ENCODE data around the gene NUDT16L1. TPM values are rescaled to one million over a fixed set of nuclear protein-coding genes. Genes with fewer than 3 reads are reported as not detected.

The NUDT16L1 gene
- total RNA-seq, 2 donors from 2014 or later = 43.0 to 43.8 TPM

- intact Hi-C loops (cut with DNase I, micrococcal nuclease) = no loop called here
- DNase-seq (peak; percentile 80), ATAC-seq (peak; percentile 89)
These were observed 7.8 kb downstream of the NUDT16L1 start for GRCh38 chr16:4700997-4701743.

DNA sequence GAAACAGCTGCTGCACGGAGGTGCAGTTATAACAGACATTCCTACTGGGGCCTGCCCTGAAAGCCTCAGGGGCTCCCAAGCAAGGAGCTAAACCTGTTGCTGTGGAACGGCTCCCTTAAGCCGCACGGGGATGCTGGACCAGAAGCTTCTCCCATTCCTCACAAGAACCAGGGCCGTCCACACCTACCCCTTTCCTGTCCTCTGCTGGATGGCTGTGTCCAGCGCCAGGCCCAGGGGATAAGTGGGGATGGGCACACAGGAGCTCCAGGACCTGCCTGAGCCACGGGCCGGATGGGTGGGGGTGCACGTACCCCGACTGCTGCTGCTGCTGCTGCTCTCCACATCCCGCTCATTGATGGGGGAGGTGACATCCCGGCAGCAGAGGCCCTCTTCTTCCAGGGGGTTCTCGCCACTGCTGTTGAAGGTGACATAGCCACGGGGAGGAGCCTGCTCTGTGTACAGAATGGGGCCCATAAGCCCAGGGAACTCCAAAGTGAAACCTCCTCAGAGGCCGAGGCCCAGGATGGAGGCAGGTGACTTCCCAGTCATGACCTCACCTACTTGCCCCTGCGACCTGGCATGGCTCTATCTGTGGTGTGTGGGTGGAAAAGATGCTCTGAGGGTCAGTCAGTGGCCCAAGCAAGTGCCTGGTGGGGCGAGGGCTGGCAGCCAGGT lies 8.6 kb downstream of the NUDT16L1 start:
- intact Hi-C loops (cut with DNase I, micrococcal nuclease) = no loop called here
- DNase-seq = peak; percentile 51 to 68
- ATAC-seq = peak; percentile 66

DNA sequence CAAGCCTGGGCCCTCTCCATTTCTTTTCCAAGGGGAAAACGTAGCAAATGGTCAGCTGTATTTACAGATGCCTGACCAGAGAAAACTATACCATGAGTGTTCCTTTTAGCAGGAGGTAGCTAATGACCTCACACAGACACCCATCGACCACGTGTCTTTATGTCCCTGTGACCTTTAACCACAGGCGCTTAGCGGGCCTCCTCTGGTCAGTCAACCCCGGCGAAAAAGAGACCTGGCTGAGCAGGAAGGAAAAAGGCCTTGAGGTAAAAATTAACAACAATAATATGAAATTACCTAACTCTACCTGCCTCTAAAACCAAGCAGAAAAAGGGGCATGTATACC lies 9.1 kb downstream of the NUDT16L1 start:
- peak in 1 of 2 donors; percentile 36 for DNase-seq
- peak; percentile 45 for ATAC-seq
- intact Hi-C loops (cut with DNase I, micrococcal nuclease) = no loop called here

- ATAC-seq (no peak), DNase-seq (no peak)
- intact Hi-C loops (cut with DNase I, micrococcal nuclease) = no loop called here
These were observed 10.5 kb downstream of the NUDT16L1 start for GRCh38 chr16:4703906-4704305.

DNA sequence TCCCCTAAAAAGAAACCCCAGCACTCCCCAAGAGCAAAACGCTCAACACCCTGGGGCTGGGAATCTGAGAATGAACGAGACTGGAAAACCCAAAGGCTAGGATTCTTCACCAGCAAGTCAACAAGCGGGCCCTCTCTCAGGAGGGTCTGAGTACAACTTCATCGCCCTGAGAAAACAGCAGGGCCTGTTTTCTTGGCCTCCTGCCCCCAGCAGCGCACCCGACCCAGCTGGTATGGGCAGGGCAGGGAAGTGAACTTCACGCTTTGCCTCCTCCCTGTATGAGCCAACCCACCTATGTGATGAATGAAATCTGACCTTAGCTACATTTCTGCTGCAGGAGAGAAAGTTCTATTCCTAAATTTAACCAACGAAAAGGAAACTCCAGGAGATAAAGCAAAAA lies 11.1 kb downstream of the NUDT16L1 start:
- no peak for DNase-seq
- ATAC-seq = no peak
- intact Hi-C loops (cut with DNase I, micrococcal nuclease) = no loop called here

- intact Hi-C loops (cut with DNase I, micrococcal nuclease) = no loop called here
These were observed 11.6 kb downstream of the NUDT16L1 start for GRCh38 chr16:4704913-4705312.

GRCh38 chr16:4706871-4707270 lies 13.5 kb downstream of the NUDT16L1 start:
- DNase-seq = no peak
- no peak for ATAC-seq
- intact Hi-C loops (cut with DNase I, micrococcal nuclease) = no loop called here

More at GRCh38 chr16:4704913-4705312, 11.6 kb downstream of the NUDT16L1 start:
- DNase-seq (no peak), ATAC-seq (no peak)

- DNase-seq (no peak), ATAC-seq (no peak)
- intact Hi-C loops (cut with DNase I, micrococcal nuclease) = no loop called here
These were observed 16.1 kb downstream of the NUDT16L1 start for GRCh38 chr16:4709481-4709880.

- DNase-seq (no peak), ATAC-seq (no peak)
- intact Hi-C loops (cut with DNase I, micrococcal nuclease) = no loop called here
These were observed 20.5 kb downstream of the NUDT16L1 start for GRCh38 chr16:4713663-4714501.

DNA sequence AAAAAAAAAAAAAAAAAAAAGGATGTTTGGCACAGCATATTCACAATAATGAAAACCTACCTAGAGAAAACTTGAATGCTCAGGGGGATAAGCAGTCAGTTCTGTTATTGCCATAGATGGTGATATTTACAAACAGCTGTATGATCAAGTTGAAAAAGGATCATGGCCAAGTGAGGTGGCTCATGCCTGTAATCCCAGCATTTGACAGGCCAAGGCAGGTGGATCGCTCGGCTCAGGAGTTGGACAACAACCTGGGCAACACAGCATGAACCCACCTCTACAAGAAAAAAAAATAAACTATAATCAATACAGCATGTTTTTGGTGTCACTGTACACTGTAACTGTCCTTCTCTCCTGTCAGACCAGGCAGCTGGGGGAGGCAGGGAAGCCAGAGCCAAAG lies 21.6 kb downstream of the NUDT16L1 start:
- intact Hi-C loops (cut with DNase I, micrococcal nuclease) = no loop called here
- ATAC-seq (no peak), DNase-seq (no peak)

DNA sequence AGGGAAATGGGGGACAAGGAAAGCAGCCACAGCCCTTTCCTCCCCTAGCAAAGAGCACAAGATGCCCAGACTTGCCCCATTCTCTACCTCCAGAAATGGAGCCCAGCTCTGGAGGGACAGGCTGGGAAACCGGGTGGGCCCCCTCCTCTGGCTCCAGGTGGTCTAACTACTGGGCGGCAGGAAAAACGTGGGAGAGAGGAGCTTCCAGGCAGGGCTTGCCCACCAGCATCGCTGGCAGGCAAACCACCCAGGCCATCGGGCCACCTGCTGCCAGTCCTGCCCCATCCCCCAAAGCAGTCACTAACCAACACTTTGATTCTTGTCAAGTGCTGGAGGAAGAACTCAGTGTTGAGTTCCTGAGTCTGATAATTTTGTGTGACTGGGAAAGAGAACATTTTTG lies 25.1 kb downstream of the NUDT16L1 start:
- no peak for DNase-seq
- intact Hi-C loops (cut with DNase I, micrococcal nuclease) = no loop called here
- no peak for ATAC-seq

DNA sequence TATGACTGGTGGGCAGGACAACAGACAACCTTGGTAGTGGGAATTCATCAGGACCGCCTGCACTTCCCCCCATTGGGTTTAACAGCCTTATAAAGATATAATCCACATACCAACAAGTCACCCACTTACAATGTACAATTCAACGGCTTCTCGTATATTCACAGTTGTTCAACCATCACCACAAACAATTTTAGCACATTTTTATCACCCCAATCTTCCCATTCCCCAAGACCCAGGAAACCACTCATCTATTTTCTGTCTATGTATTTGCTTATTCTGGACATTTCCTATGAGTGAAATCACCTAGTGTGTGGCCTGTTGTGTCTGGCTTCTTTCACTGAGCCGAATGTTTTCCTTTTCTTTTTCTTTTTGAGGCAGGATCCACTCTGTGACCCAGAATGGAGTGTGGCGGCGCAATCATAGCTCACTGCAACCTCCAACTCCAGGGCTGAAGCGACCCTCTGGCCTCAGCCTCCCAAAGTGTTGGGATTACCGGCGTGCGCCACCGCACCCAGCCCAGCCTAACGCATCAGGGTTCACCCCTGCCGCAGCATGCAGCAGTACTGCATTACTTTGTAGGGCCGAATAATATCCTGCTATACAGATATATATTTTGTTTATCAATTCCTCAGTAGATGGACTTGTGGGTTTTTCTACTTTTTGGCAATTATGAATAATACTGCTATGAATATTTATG lies 29.9 kb downstream of the NUDT16L1 start:
- intact Hi-C loops (cut with DNase I, micrococcal nuclease) = no loop called here
- no peak for DNase-seq
- no peak for ATAC-seq

GRCh38 chr16:4724661-4725270 lies 31.4 kb downstream of the NUDT16L1 start:
- intact Hi-C loops (cut with DNase I, micrococcal nuclease) = no loop called here
- DNase-seq (no peak), ATAC-seq (no peak)

GRCh38 chr16:4726616-4727015 lies 33.3 kb downstream of the NUDT16L1 start:
- intact Hi-C loops (cut with DNase I, micrococcal nuclease) = no loop called here
- no peak for DNase-seq
- ATAC-seq = no peak

- intact Hi-C loops (cut with DNase I, micrococcal nuclease) = no loop called here
- no peak for ATAC-seq
- DNase-seq = no peak
These were observed 35.3 kb downstream of the NUDT16L1 start for GRCh38 chr16:4728676-4729075.

DNA sequence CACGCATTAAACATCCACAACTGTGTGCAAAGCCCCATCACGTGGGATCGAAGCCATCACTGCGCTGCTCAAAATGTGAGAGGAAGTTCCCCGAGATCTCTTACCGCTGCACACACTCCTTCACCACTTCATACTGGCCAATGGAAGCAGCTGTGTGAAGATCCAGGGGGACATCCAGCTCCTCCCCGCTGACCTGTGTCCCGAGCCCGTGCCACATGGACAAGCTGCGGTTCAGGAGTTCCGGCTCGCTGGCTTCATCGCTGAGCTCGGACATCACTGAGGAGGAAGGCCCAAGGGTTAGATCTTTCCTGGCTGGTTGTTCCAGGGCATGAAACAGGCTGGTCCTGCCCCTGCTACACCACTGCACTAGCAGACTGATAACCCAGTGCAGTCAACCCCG lies 36.5 kb downstream of the NUDT16L1 start:
- intact Hi-C loops (cut with DNase I, micrococcal nuclease) = no loop called here
- ATAC-seq (no peak), DNase-seq (no peak)

GRCh38 chr16:4733211-4733742 lies 39.9 kb downstream of the NUDT16L1 start:
- ATAC-seq = no peak
- intact Hi-C loops (cut with DNase I, micrococcal nuclease) = no loop called here
- DNase-seq = no peak

DNA sequence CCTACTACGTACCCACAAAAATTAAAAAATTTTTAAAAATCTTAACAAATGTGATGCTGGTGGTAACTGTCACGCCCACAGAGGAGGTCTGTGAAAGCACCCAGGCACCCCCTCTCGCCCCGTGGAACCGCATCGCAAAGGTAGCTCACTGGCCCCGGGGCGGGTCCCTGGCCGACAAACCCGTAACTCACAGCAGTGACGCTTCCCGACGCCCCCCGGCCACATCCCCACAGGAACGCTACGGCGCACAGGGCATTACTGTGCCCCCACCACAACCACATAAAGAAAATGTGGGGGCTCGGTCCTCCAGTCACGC lies 40.3 kb downstream of the NUDT16L1 start:
- ATAC-seq (peak; percentile 2), DNase-seq (peak in 1 of 2 donors; percentile 36)
- intact Hi-C loops (cut with DNase I, micrococcal nuclease) = no loop called here
